PC-9 (cell line): Measurements from ENCODE around the gene LRP1B.

Experiments
- CTCF ChIP-seq: fragments of 200-600 bp; sonication (generic); conservative IDR thresholded peaks from 2 replicates; pipeline ENCODE4 v1.6.1; 2017; ENCODE audit warnings: mixed run types, antibody characterized with exemption, mild to moderate bottlenecking, moderate library complexity
- EZH2 ChIP-seq: fragments of 200-600 bp; sonication (generic); IDR thresholded peaks from 2 replicates; pipeline ENCODE4 v1.8.0; 2017; ENCODE audit warnings: antibody characterized with exemption, low read depth

- no peak for TF ChIP-seq CTCF
- no peak for TF ChIP-seq EZH2
Observed at GRCh38 chr2:140234116-140234515, 1896.7 kb downstream of the LRP1B start.
